Natural killer cell treated with Interleukin-12 subunit alpha and Interleukin-12 subunit beta and Interleukin-15 and Interleukin-18, amount 100 ng/mL, for 72 hours (primary cell): ENCODE data around the gene HPGD. TPM values are rescaled to one million over a fixed set of nuclear protein-coding genes. Genes with fewer than 3 reads are reported as not detected.
A peak's percentile ranks its signal among the peaks of the same experiment; 100 is the strongest.

Experiments
- ATAC-seq, 2 donors: fragments of 150-1000 bp; cut with Tn5 transposase in 1 of 2; sonication (Bioruptor Pico), chemical (Tn5 transposase) in 1 of 2; 2 replicates each; pipeline ENCODE4 v1.10.0; 2021
- DNase-seq: peaks from one replicate; pipeline ENCODE4 v3.0.0; 2022; ENCODE audit warnings: low spot score
- H3K27ac Mint-ChIP-seq, 2 donors: 1 replicate in 1 of 2; 2 replicates in 1 of 2; pipeline ENCODE4 v1.8.0; 2022; ENCODE audit warnings: mixed read lengths in 2 of 2, mild to moderate bottlenecking in 1 of 2, moderate library complexity in 1 of 2
- H3K27me3 Mint-ChIP-seq, 2 donors: 1 replicate in 1 of 2; 2 replicates in 1 of 2; pipeline ENCODE4 v1.8.0; 2022; ENCODE audit warnings: mixed read lengths in 2 of 2
- H3K36me3 Mint-ChIP-seq: one replicate; pipeline ENCODE4 v1.8.0; 2022; ENCODE audit warnings: mixed read lengths
- H3K4me1 Mint-ChIP-seq, 2 donors: 1 replicate in 1 of 2; 2 replicates in 1 of 2; pipeline ENCODE4 v1.8.0; 2022; ENCODE audit warnings: low read depth in 2 of 2, mixed read lengths in 2 of 2, mild to moderate bottlenecking in 1 of 2
- H3K4me3 Mint-ChIP-seq: one replicate; pipeline ENCODE4 v1.8.0; 2022; ENCODE audit warnings: mixed read lengths
- H3K9me3 Mint-ChIP-seq: 2 replicates; pipeline ENCODE4 v1.8.0; 2022; ENCODE audit warnings: mixed read lengths
- total RNA-seq, 2 donors: library from RNA; stranded (reverse); gene quantifications; one replicate each; pipeline ENCODE4 v1.2.3, GENCODE V29; 2022

Gene HPGD
- total RNA-seq, 2 donors from 2014 or later = 7.3 to 8.2 TPM

DNA sequence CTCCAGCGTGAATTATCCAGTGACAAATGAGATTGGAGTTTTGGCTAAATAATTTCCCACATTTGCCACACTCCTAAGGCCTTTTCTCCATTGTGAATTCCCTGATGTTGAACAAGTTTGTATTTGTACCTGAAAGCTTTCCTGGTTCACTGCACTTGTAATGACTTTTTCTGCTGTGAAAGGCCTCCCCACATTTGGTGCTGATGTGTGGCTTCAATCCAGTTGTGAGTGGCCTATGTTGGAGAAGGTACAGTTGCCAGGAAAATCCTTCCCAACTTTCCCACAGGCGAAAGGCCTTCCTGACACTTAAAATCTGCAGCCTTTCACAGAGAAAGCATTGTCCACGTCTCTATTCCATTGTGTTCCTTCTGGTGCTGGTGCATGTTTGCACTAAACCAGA, 17.3 kb upstream of the HPGD start:
- ATAC-seq (no peak), DNase-seq (no peak)
- Mint-ChIP-seq H3K27ac (no peak overlapping the region), H3K36me3 (peaks cover 7% of the 10 kb centered on the region), H3K4me3 (no peak overlapping the region), H3K9me3 (no peaks in the 10 kb centered on the region), H3K4me1 (peaks cover 6 to 7% of the 10 kb centered on the region in 2 donors), H3K27me3 (peaks cover 0 to 13% of the 10 kb centered on the region in 2 donors)

DNA sequence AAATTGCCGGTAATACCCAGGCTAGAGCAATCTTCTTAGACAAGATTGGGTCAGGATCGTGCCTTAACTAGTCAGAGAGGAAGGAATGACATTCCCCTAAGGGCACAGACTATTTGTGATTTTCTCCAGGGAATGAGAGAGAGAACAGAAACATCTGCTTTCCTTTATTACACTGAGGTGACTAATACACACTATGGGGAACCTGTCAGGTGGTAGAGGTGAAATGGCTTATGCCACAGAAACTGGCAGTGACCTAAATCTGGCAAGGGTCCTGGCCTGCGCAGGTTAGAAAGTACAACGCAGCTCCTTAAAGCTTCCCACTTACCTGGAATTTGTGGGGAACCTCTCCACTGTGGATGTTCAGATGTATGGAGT, 16.6 kb upstream of the HPGD start:
- no peak for DNase-seq
- no peak overlapping the region for H3K4me3 Mint-ChIP-seq
- H3K36me3 Mint-ChIP-seq = peaks cover 9% of the 10 kb centered on the region
- H3K27me3 Mint-ChIP-seq = peaks cover 3 to 13% of the 10 kb centered on the region in 2 donors
- H3K4me1 Mint-ChIP-seq = peaks cover 6 to 7% of the 10 kb centered on the region in 2 donors
- H3K27ac Mint-ChIP-seq = peak overlapping the region; percentile 66 to 76
- no peaks in the 10 kb centered on the region for H3K9me3 Mint-ChIP-seq
- no peak for ATAC-seq

DNA sequence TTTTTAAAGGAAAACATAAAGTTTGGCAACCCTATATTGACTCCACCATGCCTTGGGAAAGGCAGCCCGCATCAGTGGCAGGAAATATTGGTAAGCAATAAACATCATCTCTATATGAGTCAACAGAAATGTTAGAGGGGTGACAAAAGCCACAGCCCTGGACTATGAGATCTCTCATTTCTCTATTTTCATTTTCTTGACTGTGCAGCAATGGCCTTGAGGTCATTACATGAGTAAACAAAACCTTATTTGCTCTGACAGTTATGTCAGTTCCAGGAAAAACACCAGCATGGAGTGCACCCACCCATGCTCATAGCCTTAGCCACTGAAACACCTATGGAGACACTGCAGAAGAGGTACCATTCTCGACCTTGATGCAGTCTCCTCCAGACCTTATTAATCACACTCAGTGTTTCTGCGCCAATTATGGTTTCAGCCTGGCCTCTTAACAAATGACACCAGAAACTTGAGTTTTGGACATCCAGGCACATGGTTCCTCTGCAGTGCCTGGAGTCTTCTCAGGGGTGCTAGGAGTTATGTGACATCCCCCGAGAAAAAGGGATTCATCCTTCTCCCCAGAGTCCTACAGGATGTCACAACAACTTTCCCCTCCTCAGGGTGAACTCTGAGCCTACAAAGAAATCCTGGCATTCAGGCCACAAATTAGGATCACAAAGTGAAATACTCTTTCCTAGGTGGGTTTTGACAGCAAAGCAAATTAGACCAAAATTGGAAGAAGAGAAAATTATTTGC, 16.0 kb upstream of the HPGD start:
- Mint-ChIP-seq H3K36me3 (peaks cover 12% of the 10 kb centered on the region), H3K27ac (peak overlapping the region; percentile 66 to 76), H3K9me3 (no peaks in the 10 kb centered on the region), H3K27me3 (peaks cover 8 to 12% of the 10 kb centered on the region in 2 donors), H3K4me3 (peak overlapping the region; percentile 57), H3K4me1 (peaks cover 6 to 7% of the 10 kb centered on the region in 2 donors)
- ATAC-seq (peak; percentile 90 to 94), DNase-seq (no peak)

DNA sequence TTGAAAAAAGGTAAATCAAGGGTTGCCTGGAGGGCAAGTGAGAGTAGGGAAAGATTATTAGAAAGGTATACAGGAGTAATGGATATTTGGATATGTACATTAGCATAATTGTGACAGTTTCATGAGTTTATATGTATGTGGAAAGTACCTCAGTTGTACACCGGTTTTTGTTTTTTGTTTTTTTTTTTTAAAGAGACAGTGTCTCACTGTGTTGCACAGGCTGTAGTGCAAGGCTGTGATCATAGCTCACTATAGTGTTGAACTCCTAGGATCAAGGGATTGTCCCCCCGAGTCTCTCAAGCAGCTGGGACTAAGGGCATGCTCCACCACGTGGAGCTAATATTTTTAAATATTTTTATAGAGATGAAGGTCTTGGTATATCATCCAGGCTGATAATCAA, 15.3 kb upstream of the HPGD start:
- ATAC-seq (no peak), DNase-seq (no peak)
- no peak overlapping the region for H3K27ac Mint-ChIP-seq
- no peak overlapping the region for H3K4me3 Mint-ChIP-seq
- no peaks in the 10 kb centered on the region for H3K9me3 Mint-ChIP-seq
- peaks cover 8 to 9% of the 10 kb centered on the region in 2 donors for H3K27me3 Mint-ChIP-seq
- H3K36me3 Mint-ChIP-seq = peaks cover 8% of the 10 kb centered on the region
- peaks cover 6 to 7% of the 10 kb centered on the region in 2 donors for H3K4me1 Mint-ChIP-seq

DNA sequence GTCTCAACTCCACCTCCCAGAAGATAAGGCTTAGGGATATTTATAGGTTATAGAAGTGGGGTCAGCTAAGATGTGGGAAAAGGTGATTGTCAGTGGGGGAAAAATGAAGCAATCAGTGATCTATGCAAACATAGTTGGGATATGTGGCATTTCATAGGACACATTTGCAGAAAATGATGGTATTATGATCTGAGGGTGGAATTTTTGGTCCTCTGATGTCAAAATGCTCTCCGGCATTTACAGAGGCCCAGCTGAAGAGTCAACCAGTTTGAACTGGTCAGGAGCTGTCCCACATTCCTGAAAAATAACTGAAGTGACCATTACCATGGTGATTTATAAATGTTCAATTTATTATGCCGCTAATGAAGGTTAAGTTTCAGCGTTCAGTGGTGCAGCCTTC, 12.2 kb upstream of the HPGD start:
- Mint-ChIP-seq H3K36me3 (peaks cover 5% of the 10 kb centered on the region), H3K27me3 (peaks cover 13 to 22% of the 10 kb centered on the region in 2 donors), H3K4me3 (no peak overlapping the region), H3K4me1 (peaks cover 6 to 7% of the 10 kb centered on the region in 2 donors), H3K27ac (no peak overlapping the region), H3K9me3 (no peaks in the 10 kb centered on the region)
- DNase-seq (no peak), ATAC-seq (no peak)

DNA sequence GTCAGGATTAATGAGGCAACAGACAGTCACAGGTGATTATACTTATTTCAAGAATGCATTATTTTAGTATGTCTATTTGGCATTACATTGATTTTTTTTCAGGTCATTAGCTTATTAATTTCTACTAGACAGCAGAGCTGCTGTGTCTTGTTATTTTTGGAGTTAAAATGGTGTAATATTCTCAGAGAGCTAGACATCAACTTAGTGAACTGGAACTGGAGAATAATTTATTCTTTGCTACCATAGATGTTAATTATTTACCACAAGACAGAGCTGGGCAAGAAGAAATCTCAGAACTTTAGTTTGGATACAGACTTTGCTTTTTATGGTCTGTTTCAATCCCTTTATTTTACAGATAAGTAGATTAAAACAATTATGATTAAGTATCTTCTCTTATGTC, 10.2 kb upstream of the HPGD start:
- no peak for DNase-seq
- no peak for ATAC-seq
- Mint-ChIP-seq H3K4me1 (no peaks in the 10 kb centered on the region), H3K27me3 (peaks cover 15 to 27% of the 10 kb centered on the region in 2 donors), H3K36me3 (peaks cover 5% of the 10 kb centered on the region), H3K27ac (no peak overlapping the region), H3K4me3 (no peak overlapping the region), H3K9me3 (no peaks in the 10 kb centered on the region)

DNA sequence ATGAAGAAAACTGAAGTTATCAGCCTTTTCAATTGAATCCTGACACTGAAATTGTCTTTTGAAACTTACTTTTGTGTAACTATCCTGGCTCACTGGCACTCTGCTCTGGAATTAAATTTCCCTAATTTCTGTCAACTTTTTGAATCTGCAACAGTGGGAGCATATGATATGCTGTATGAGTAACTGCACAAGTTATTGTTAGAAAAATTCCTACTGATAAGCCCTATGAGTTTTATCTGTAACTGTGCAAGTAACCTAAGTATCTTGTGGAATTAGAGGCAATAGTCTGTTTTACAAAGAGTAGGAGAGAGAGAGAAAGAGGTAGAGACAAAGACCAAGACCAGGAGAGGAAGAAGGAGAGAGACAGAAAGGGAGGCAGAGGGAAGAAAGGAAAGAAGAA, 9.2 kb upstream of the HPGD start:
- Mint-ChIP-seq H3K27ac (no peak overlapping the region), H3K4me1 (no peaks in the 10 kb centered on the region)
- ATAC-seq = no peak

DNA sequence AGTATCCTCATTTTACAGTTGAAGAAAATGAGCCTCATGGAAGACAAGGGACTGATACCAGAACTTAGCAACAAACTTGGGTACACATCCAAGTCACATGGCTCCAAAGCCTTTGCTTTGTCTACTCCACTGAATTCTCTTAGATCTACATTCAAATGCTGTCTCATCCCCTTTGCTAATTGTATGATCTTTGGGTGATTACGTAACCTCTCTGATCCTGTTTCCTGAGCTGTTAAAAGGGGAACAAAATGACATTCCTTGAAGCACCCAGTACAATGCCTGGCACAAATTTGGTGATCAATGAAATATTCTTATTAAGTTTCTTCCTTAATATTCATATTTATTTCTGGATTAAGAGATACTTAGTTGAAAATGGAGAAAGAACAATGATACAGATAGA, 5.9 kb upstream of the HPGD start:
- no peak overlapping the region for H3K27ac Mint-ChIP-seq
- ATAC-seq (no peak), DNase-seq (no peak)
- H3K27me3 Mint-ChIP-seq = peaks cover 10 to 28% of the 10 kb centered on the region in 2 donors
- peaks cover 2 to 7% of the 10 kb centered on the region in 2 donors for H3K4me1 Mint-ChIP-seq
- no peak overlapping the region for H3K4me3 Mint-ChIP-seq
- H3K36me3 Mint-ChIP-seq = no peaks in the 10 kb centered on the region
- H3K9me3 Mint-ChIP-seq = no peaks in the 10 kb centered on the region

More for the DNA sequence above, 9.2 kb upstream of the HPGD start:
- Mint-ChIP-seq H3K27me3 (peaks cover 15 to 27% of the 10 kb centered on the region in 2 donors), H3K4me3 (no peak overlapping the region), H3K36me3 (peaks cover 5% of the 10 kb centered on the region), H3K9me3 (no peaks in the 10 kb centered on the region)
- no peak for DNase-seq

DNA sequence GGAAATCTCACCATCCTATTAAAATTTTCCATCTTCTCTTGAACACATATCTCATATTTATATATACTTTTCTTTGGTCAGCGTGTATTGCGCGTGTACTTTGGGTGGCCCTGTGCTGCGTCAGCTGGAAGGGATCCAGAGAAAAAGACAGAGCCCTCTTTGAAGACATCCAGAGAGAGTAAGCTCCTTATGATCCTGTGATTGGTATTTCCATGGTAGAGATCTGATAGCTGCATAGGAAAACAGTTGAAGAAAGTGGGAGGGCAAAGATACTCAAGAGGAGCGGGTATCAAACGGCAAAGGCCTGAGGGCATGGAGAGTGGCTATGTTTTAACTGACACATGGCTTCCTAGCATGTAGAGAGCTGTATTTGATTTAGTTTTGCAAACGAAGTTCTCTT, 4.4 kb upstream of the HPGD start:
- peaks cover 9 to 10% of the 10 kb centered on the region in 2 donors for H3K4me1 Mint-ChIP-seq
- H3K36me3 Mint-ChIP-seq = no peaks in the 10 kb centered on the region
- no peak for DNase-seq
- H3K27me3 Mint-ChIP-seq = peaks cover 10 to 26% of the 10 kb centered on the region in 2 donors
- ATAC-seq = no peak
- no peaks in the 10 kb centered on the region for H3K9me3 Mint-ChIP-seq
- H3K27ac Mint-ChIP-seq = no peak overlapping the region
- no peak overlapping the region for H3K4me3 Mint-ChIP-seq

DNA sequence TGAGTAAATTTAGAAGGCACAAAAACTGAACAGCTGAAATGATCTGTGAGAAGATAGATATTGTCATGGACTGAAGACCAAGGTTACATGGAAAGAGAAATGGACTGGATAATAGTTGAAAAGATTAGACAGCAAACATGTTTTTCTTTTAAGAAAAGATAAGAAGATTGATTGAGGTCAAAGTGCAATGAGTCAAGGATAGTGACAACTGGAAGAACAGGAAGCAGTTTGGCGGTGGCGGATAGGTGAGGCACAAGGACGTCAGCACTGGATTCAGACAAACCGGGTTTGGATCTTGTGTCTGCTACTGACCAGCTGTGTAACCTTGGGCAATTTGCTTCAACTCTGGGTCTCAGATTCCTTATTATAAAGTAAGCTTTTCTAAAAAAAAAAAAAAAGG, 2.0 kb upstream of the HPGD start:
- no peaks in the 10 kb centered on the region for H3K9me3 Mint-ChIP-seq
- no peak for DNase-seq
- no peak overlapping the region for H3K27ac Mint-ChIP-seq
- H3K4me1 Mint-ChIP-seq = peaks cover 12 to 23% of the 10 kb centered on the region in 2 donors
- H3K36me3 Mint-ChIP-seq = no peaks in the 10 kb centered on the region
- no peak overlapping the region for H3K4me3 Mint-ChIP-seq
- no peak for ATAC-seq
- H3K27me3 Mint-ChIP-seq = peaks cover 3 to 18% of the 10 kb centered on the region in 2 donors

DNA sequence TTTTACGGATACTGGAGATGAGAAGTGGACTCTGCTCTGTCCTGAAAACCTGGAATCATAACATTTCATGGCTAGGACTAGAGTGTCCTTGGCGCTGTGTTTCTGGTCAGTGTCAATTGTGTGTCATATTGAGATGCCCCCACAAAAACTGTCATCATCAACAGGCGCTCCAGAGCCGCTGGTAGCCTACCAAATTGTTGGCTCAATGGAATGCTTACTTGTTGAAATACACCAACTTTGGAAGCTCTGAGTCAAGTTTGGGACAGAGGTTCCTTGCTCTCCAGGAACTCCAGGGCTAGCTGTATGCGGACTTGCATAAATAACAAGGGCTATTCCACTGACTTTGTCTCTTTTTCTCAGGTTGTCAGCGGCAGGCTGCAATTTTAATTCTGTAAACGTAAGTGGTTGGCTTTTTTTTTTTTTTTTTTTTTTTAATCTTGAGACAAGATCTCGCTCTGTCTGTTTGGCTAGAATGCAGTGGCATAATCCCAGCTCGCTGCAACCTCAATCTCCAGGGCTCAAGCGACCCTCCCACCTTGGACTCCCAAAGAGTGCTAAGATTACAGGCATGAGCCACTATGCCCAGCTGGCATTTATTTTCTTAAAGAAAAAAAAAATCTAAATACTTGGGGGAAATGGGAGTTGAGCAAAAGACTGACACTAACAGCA, 871 bp upstream of the HPGD start:
- peaks cover 3 to 16% of the 10 kb centered on the region in 2 donors for H3K27me3 Mint-ChIP-seq
- ATAC-seq (peak in 1 of 2 donors; percentile 3), DNase-seq (no peak)

DNA sequence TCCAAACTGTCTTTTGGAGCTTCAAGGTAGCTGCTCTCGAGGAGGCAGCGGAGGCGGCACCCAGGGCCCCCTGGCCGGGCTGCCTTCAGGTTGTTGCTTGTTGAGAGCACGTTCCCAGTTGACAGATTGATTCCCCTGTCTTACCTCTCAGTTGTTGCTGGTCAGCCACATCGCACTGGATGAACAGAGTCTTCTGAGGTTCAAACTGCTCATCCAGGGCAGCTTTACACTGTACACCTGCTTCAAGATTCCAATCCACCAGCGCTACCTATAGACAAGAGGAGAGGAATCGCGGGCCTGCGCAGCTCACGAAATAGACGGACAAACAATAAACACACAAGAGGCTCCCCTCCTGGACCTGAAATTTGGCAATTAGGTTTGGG, 497 bp downstream of the HPGD start:
- Mint-ChIP-seq H3K27ac (peak overlapping the region; percentile 74 to 91), H3K27me3 (peaks cover 3 to 16% of the 10 kb centered on the region in 2 donors), H3K9me3 (no peaks in the 10 kb centered on the region), H3K4me3 (peak overlapping the region; percentile 90), H3K4me1 (peaks cover 12 to 23% of the 10 kb centered on the region in 2 donors), H3K36me3 (no peaks in the 10 kb centered on the region)
- ATAC-seq = peak; percentile 11 to 32
- DNase-seq = no peak

More for the DNA sequence above, 871 bp upstream of the HPGD start:
- Mint-ChIP-seq H3K4me3 (peak overlapping the region; percentile 90), H3K36me3 (no peaks in the 10 kb centered on the region), H3K27ac (peak overlapping the region; percentile 74 to 91), H3K4me1 (peaks cover 12 to 23% of the 10 kb centered on the region in 2 donors), H3K9me3 (no peaks in the 10 kb centered on the region)

DNA sequence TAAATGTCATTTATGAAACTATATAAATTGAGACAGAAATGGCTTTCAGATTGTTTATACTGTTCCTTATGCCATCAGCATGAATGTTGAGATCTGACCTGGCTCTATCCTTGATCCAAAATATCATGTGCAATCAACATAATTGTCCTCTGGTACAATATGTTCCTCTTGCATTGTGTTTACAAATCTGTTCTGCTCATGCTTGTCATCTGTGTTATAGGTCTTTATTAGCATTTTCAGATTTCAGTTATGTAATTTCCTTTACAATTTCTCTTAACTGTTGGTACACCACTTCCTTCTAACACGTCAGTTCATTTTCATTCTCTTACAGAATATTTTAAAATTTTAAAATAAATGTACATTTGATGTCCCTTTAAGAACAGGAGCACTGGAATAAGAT, 1.6 kb downstream of the HPGD start:
- Mint-ChIP-seq H3K4me1 (peaks cover 16 to 23% of the 10 kb centered on the region in 2 donors), H3K27ac (no peak overlapping the region), H3K27me3 (peaks cover 3 to 15% of the 10 kb centered on the region in 2 donors), H3K9me3 (peaks cover 3% of the 10 kb centered on the region), H3K4me3 (no peak overlapping the region), H3K36me3 (no peaks in the 10 kb centered on the region)
- ATAC-seq (no peak), DNase-seq (no peak)
